Measurements from ENCODE around the gene LRGUK.
"Not testable (repeated sequence)": the region's sequence is repeated elsewhere in the genome, so short reads cannot be mapped to it uniquely, and the experiment has no call there.

Gene LRGUK, protein sequence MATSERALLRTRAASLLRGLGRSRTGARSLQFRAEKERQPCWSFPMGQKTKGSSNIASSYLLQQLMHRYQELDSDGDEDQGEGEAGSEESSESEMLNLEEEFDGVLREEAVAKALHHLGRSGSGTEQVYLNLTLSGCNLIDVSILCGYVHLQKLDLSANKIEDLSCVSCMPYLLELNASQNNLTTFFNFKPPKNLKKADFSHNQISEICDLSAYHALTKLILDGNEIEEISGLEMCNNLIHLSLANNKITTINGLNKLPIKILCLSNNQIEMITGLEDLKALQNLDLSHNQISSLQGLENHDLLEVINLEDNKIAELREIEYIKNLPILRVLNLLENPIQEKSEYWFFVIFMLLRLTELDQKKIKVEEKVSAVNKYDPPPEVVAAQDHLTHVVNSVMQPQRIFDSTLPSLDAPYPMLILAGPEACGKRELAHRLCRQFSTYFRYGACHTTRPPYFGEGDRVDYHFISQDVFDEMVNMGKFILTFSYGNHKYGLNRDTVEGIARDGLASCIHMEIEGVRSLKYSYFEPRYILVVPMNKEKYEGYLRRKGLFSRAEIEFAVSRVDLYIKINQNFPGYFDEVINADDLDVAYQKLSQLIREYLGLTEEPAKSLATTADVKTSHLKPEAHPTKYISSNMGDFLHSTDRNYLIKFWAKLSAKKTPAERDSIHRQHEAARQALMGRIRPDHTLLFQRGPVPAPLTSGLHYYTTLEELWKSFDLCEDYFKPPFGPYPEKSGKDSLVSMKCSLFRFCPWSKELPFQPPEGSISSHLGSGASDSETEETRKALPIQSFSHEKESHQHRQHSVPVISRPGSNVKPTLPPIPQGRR

DNA sequence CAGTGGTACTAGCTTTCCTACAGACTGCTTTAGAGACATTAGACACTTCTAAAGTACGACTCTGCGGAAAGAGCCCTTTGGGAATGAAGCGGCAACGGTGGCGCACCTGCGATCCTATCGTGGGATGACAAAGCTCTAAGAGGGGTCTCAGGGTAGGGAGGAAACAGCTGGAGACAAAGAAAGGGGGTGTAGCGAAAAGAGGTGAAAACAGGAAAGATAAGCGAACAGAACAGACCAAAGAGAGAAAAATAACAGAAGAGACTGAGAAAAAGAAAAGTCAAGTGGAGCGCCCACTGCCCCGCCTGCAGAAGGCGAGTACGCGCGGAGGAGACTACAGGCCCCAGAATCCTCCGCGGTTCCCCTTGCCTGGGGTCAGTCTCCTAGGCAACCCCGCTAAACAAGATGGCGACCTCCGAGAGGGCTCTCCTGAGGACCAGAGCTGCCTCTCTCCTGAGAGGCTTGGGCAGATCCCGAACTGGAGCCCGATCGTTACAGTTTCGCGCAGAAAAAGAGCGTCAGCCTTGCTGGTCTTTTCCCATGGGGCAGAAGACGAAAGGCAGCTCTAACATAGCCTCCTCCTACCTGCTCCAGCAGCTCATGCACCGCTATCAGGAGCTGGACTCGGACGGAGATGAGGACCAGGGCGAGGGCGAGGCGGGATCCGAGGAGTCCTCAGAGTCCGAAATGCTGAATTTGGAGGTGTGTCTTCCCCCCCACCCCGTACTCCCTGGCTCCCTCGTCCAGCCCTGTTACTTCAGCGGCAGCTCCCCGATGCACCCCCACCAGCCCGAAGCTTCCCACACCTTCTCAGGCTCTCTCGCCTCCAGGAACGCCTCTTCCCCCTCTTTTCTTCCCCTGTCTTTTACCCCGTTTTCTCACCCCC, at the start of gene LRGUK:
LRGUK (plus strand) TSS at position 375 of the 883 bp plus-strand sequence; CDS start at position 403, 28 bp downstream.
- peak in 50 of 51 donors; percentile 20 to 88 (median 66) for DNase-seq

DNA sequence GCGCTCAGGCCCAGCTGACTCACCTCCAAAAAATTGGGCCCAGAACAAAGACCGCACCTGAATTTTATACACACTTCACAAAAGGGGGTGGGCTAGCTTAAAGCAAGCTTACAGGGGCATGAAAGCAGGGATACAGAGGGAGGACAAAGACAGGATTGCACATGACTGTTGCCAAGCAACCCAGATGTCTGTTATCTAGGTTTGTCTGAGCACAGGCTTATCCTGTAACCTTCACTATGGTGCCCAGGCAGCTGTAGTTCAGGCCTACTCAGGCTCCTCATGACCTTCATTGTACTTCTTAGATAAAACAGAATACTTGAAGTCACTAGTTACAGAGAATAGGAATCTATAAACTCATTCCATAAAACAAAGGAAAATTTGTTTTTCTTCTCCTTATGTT, 49.6 kb upstream of the LRGUK start:
- DNase-seq = not testable (repeated sequence)

- DNase-seq = no peak
Measured at GRCh38 chr7:134078991-134079390, 48.1 kb upstream of the LRGUK start.

- no peak for DNase-seq
Measured at GRCh38 chr7:134081695-134082094, 45.4 kb upstream of the LRGUK start.

DNA sequence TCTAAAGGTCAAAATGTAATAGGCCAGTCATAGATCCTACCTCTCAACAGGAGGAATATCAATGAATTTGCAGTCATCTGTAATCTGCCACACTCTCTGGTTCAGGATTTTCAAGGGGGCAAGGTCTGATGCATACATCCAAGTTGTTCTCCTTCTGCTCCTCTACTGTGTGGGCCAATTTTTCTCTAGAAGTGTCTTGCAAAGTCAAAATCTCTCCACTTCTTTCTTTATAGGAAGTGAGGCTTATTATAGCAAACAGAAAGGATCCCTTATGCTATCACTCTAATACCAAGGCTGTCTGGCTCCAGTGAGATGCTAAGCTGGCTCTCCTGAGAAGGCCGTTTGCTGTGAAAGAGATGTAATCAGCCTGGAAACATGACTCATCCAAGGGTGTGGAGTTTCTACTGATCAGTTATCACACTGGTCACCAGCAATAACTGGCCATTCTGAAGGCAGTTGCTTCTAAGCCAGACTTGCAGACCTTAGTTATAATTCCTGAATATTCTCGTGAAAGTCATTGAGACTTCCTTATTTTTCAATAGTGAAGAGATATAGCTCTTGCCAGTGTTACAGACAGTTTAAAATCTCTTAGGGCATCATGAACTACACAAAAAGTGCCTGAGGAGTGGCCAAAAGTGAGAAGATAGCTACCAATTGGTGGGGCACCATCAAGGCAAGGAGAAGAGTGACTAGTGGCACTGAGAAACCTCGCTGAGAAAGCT, 43.2 kb upstream of the LRGUK start:
- peak in 1 of 51 donors; percentile 1 for DNase-seq

GRCh38 chr7:134084488-134085144, 42.5 kb upstream of the LRGUK start:
- no peak for DNase-seq

GRCh38 chr7:134085311-134085710, 41.8 kb upstream of the LRGUK start:
- peak in 1 of 51 donors; percentile 27 for DNase-seq

- no peak for DNase-seq
Measured at GRCh38 chr7:134086998-134087735, 40.0 kb upstream of the LRGUK start.

DNA sequence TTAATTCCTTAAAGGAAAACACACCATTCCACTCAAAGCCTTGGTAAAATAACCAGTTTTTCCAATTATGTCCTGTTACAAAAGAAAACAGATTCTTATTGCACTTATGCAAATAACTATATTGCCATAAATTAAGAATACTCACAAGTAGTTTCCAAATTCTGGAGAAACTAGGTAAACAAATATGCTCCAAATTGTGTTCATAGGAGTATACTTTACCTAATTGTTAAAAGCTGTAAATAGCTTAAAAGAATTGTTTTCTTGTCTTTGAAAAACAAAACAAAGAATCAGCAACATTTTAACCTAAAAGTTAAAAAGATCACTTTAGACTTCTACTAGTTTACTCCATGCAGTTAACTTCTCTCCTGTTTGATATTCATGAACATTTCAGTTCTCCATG, 38.9 kb upstream of the LRGUK start:
- DNase-seq = no peak

- DNase-seq = no peak
Measured at GRCh38 chr7:134089446-134089845, 37.7 kb upstream of the LRGUK start.

GRCh38 chr7:134098072-134098471, 29.1 kb upstream of the LRGUK start:
- no peak for DNase-seq

DNA sequence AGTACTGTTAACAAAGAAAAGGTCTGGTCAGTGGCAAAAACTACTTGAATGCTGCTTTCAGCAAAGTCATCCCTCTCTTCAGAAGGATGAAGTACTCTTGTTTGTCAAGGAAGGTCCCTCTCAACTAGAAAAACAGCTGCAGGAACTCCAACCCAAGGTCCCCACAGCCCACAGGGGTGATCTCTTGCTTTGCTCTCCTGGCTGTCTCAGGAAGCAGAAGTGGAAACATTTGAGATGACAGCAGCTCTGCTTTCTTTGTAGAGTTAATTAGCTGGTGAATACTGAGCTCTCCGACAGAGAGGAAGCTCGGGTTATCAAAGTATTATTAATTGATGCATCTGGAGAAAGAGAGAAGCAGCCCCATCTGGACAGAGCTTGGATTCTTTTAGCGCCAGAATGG, 25.4 kb upstream of the LRGUK start:
- DNase-seq = no peak

DNA sequence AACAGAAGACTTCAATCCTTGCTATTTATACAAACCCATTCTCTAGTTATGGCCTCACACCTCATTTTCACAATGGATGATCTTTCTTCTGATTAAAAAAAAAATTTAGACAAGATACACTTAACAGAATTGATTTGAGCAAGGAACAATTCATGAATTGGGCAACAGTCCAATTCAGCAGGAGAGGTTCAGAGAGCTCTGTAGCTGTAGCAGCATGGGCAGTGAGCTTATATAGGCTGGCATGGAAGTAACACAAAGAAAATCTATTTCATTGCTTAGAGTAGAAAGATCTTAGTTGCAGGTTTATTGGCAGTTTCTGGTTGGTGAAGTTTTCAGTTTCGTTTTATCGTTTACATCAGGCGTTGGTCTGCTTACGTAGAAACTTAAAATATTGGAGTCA, 23.0 kb upstream of the LRGUK start:
- DNase-seq = no peak

DNA sequence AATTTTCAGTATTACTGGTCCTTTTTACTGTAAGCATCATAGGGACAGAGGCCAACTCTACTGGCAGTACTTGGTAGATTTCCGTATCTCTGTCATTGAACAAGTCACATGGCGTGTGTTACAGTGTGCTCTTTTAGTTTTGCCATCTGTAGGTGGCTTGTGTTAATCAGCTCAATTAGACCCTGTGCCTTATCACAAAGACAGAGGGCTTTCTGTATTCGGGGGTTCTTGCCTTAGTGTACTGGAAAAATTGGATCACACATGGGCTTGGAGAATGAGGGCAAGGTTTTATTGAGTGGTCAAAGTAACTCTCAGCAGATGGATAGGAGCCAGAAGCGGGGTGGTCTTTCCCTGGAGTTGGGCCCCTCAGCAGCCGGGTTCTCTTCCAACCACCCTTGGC, 21.3 kb upstream of the LRGUK start:
- DNase-seq = no peak

DNA sequence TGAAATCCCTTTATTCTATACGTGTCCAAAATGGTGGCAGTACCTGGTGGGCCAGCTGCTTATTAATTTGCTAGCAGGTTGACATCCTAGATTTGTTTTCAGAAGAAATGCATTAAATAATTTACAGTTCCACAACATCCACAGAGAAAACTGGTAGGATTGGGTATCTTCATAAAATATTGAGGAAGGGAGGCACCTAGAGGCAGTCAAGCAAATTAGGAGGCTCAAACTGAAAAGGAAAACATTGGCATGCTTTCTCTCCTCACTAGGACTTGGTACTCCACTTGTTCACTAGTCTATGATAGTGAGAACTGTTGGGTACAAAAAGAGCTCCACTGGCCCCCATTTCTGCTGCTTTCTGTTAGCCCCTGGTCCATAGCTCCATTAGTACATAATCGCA, 18.3 kb upstream of the LRGUK start:
- no peak for DNase-seq

DNA sequence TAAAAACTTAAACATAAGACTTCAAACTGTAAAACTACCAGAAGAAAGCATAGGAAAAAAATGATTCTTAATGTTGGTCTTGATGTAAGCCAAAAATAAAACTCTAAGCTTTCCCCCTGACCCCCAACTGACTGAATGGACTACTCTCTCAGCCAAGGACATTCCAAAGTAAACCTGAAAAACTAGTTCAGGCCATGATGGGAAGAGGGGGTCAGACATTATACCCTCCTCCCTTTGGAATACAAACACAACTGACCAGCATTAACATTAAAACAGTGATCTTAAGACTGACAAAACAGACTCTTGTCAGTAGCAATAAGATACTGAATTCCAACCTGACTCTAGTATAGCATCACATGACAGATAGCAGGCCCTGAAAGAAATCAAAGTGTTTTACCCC, 13.5 kb upstream of the LRGUK start:
- no peak for DNase-seq

DNA sequence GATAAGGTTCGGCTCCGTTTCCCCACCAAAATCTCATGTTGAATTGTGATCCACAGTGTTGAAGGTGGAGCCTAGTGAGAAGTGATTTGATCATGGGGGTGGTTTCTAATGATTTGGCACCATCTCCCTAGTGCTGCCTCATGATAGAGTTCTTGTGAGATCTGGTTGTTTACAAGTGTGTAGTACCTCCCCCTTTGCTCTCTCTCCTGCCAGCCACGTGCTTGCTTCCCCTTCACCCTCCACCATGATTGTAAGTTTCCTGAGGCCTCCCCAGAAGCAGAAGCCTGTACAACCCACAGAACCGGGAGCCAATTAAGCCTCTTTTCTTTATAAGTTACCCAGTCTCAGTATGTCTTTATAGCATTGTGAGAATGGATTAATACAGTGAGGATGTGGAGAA, 12.1 kb upstream of the LRGUK start:
- no peak for DNase-seq

DNA sequence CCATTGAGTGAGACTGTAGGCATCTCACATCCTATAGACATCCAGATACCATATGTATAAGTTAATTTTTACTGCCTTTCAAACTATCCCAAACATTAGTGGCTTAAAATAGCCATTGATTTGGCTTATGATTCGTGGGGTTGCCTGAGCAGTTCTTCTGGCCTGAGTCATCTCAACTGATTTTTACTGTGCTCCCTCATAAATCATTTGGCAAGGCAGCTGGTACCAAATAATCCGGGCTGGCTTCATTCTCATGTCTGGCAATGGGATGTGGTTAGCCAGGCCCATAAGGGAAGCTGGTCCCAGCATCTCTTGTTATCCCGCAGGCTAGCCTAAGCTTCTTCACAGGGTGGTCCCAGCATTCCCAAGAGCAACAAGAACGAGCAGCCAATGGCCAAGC, 6.7 kb upstream of the LRGUK start:
- DNase-seq = no peak

GRCh38 chr7:134121632-134122139, 5.5 kb upstream of the LRGUK start:
- DNase-seq = no peak

- no peak for DNase-seq
Measured at GRCh38 chr7:134122980-134123379, 4.2 kb upstream of the LRGUK start.

All from hypothalamus (tissue), 51 donors.